ENCODE data around the gene TAB2.

DNA sequence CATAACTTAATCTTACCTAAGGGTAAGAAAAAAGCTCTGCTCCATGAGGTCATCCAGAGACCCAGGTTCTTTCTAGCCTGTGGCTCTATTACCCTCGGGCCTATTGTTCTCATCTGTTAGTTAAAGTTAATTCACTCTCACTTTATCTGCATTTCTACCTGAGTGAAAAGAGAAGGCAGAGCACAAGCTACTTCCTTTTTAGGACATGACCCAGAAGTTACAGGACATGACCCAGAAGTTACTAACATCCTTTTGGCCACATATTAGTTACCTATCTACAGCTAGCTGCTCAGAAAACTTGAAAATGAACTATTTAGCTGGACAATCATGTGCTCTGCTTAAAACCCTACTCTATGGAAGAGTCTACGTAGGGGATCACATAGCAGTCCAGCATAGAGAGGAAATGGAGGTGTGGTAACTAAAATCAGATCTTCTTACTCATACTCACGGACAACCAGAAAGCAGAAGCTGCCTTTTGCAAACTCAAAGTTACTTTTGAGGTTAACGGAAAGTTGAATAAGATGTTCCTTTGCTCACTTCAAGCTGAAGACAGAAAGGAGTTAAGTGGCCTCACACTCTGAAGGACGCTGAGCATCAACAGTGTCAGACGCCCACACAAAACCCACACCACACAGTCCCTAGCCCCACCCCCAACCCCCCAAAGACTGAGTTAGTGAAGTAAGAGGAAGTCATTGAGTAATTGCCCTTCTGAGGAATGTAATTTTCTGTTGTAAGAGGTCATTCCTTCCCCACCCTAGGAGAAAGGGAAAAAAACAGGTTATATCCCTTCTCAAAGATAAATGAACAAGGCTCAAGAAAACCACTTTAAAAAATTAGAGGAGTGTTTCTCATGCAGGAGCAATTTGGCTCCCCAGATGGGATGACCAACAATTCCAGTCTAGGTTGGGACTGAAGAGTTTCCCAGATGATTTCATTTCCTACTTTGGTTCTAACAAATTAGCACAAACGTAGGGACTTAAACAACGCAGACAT, 45.9 kb upstream of the TAB2 start:
- TF ChIP-seq, protein P1, sequence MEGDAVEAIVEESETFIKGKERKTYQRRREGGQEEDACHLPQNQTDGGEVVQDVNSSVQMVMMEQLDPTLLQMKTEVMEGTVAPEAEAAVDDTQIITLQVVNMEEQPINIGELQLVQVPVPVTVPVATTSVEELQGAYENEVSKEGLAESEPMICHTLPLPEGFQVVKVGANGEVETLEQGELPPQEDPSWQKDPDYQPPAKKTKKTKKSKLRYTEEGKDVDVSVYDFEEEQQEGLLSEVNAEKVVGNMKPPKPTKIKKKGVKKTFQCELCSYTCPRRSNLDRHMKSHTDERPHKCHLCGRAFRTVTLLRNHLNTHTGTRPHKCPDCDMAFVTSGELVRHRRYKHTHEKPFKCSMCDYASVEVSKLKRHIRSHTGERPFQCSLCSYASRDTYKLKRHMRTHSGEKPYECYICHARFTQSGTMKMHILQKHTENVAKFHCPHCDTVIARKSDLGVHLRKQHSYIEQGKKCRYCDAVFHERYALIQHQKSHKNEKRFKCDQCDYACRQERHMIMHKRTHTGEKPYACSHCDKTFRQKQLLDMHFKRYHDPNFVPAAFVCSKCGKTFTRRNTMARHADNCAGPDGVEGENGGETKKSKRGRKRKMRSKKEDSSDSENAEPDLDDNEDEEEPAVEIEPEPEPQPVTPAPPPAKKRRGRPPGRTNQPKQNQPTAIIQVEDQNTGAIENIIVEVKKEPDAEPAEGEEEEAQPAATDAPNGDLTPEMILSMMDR (IDR thresholded peaks at IDR 0.05) = no peak
- no peak for TF ChIP-seq POLR2A (IDR thresholded peaks at IDR 0.05)
